ENCODE data around the gene GNA12.

GRCh38 chr7:2728316-2729030 lies 115.6 kb downstream of the GNA12 start:
- TF ChIP-seq POLR2A (IDR thresholded peaks at IDR 0.05; ENCODE audit: low read depth, low read length) (no peak), MXI1 (IDR thresholded peaks at IDR 0.05; ENCODE audit: low read depth, low read length) (no peak), ATF2 (IDR thresholded peaks at IDR 0.05; ENCODE audit: low read length) (no peak), POLR2AphosphoS5 (IDR thresholded peaks at IDR 0.05; ENCODE audit: low read length) (no peak), SMAD1 (IDR thresholded peaks at IDR 0.05; ENCODE audit: low read depth, partially characterized antibody) (no peak), SUPT20H (IDR thresholded peaks at IDR 0.05; ENCODE audit: borderline replicate concordance, control insufficient read depth, low read depth, low read length) (no peak), RBBP5 (conservative IDR thresholded peaks at IDR 0.05) (no peak)
- TF ChIP-seq, protein P1, sequence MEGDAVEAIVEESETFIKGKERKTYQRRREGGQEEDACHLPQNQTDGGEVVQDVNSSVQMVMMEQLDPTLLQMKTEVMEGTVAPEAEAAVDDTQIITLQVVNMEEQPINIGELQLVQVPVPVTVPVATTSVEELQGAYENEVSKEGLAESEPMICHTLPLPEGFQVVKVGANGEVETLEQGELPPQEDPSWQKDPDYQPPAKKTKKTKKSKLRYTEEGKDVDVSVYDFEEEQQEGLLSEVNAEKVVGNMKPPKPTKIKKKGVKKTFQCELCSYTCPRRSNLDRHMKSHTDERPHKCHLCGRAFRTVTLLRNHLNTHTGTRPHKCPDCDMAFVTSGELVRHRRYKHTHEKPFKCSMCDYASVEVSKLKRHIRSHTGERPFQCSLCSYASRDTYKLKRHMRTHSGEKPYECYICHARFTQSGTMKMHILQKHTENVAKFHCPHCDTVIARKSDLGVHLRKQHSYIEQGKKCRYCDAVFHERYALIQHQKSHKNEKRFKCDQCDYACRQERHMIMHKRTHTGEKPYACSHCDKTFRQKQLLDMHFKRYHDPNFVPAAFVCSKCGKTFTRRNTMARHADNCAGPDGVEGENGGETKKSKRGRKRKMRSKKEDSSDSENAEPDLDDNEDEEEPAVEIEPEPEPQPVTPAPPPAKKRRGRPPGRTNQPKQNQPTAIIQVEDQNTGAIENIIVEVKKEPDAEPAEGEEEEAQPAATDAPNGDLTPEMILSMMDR (IDR thresholded peaks at IDR 0.05 in 2 of 3, conservative IDR thresholded peaks at IDR 0.05 in 1 of 3; ENCODE audit: control insufficient read depth in 2 of 3, extremely low read depth in 1 of 3, insufficient read depth in 1 of 3, low read depth in 3 of 3, low read length in 3 of 3): no peak
